Measurements from ENCODE around the gene REPIN1.
A peak's percentile ranks its signal among the peaks of the same experiment; 100 is the strongest.

REPIN1 gene

DNA sequence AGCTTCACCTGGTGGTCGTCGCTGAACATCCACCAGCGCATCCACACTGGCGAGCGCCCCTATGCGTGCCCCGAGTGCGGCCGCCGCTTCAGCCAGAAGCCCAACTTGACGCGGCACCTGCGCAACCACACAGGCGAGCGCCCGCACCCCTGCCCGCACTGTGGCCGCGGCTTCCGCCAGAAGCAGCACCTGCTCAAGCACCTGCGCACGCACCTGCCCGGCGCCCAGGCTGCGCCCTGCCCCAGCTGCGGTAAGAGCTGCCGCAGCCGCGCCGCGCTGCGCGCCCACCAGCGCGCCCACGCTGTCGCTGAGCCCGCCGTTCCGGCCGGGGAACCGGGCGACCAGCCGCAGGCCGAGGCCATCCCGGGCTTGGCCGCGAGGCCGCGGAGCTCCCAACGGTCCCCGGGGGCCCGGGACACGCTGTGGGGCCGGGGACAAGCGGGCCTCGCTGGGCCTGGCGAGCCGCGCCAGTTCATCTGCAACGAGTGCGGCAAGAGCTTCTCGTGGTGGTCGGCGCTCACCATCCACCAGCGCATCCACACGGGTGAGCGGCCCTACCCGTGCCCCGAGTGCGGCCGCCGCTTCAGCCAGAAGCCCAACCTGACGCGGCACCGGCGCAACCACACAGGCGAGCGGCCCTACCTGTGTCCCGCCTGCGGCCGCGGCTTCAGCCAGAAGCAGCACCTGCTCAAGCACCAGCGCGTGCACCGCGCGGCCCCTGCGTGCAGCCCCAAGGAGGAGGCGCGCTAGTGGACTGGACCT is 28.9 kb downstream of the REPIN1 start:
- no peak for DNase-seq (ENCODE audit: low read depth)
- TF ChIP-seq, protein P1, sequence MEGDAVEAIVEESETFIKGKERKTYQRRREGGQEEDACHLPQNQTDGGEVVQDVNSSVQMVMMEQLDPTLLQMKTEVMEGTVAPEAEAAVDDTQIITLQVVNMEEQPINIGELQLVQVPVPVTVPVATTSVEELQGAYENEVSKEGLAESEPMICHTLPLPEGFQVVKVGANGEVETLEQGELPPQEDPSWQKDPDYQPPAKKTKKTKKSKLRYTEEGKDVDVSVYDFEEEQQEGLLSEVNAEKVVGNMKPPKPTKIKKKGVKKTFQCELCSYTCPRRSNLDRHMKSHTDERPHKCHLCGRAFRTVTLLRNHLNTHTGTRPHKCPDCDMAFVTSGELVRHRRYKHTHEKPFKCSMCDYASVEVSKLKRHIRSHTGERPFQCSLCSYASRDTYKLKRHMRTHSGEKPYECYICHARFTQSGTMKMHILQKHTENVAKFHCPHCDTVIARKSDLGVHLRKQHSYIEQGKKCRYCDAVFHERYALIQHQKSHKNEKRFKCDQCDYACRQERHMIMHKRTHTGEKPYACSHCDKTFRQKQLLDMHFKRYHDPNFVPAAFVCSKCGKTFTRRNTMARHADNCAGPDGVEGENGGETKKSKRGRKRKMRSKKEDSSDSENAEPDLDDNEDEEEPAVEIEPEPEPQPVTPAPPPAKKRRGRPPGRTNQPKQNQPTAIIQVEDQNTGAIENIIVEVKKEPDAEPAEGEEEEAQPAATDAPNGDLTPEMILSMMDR (conservative IDR thresholded peaks at IDR 0.05; ENCODE audit: control insufficient read depth, insufficient read depth, low read depth, low read length): no peak
- no peak overlapping the region for H3K4me3 ChIP-seq (ENCODE audit: control insufficient read depth, low read depth, low read length)

DNA sequence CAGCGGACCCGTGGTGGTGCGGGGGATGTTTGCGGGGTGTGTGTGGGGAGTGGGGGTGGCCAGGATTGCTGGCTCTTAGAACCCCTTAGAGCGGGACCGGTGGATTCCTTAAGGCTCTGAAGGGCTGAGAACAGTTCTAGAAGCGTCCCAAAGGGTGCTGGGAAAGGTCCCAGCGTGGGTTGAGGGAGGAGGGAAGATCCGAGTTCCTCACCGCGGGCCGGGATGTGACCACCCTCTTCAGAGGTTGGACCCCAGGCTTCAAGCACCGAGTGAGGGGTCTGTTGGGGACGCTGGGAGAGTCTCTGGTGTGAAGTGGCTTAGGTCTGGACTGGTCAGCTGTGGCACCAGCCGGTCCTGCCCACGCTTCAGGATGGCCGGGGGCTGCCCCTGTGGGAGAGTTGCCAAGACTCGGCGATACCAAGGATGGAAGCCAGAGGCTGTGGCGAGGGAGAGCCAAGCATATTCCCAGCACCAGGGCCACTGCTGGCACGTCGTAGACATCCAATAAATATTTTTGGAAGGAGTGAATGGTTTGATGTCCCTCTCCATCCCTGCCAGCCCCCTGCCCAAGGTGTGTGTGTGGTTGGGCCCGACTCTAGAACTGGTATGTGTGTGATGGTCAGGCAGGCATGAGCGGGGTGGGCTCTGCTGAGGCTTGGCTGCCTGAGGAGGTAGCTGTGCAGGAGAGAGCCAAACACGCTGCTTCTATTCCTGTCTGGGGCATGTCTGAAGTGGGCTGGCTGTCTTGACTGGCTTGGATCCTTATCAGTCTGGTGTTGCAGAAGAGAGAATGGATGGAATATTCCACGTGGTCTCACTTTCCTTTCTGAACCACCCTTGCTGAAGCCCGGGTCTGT is 29.7 kb downstream of the REPIN1 start:
- H3K4me3 ChIP-seq (ENCODE audit: control insufficient read depth, low read depth, low read length): no peak overlapping the region
- TF ChIP-seq, protein P1 (conservative IDR thresholded peaks at IDR 0.05; ENCODE audit: control insufficient read depth, insufficient read depth, low read depth, low read length): no peak

DNA sequence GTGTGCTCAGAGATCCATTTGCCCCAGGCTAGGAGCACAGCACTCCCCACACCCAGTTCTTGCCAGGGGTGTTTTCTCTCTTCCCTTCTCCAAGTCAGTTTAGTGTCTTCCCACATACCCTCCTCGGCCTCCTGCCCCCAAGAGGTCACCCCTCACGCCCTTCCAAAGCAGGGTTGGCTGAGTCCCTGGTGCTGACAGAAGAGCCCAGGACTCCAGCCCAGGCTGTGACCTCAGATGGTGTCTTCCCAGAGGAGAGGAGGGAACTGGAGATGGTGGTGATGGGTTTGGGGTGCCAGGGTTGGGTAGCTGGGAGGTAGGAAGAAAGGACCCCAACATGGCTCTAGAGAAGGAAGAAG is 30.3 kb downstream of the REPIN1 start:
- no peak for DNase-seq (ENCODE audit: low read depth)
- TF ChIP-seq, protein P1 (conservative IDR thresholded peaks at IDR 0.05; ENCODE audit: control insufficient read depth, insufficient read depth, low read depth, low read length): no peak
- no peak overlapping the region for H3K4me3 ChIP-seq (ENCODE audit: control insufficient read depth, low read depth, low read length)

More for the DNA sequence above, 29.7 kb downstream of the REPIN1 start:
- DNase-seq (ENCODE audit: low read depth): no peak

DNA sequence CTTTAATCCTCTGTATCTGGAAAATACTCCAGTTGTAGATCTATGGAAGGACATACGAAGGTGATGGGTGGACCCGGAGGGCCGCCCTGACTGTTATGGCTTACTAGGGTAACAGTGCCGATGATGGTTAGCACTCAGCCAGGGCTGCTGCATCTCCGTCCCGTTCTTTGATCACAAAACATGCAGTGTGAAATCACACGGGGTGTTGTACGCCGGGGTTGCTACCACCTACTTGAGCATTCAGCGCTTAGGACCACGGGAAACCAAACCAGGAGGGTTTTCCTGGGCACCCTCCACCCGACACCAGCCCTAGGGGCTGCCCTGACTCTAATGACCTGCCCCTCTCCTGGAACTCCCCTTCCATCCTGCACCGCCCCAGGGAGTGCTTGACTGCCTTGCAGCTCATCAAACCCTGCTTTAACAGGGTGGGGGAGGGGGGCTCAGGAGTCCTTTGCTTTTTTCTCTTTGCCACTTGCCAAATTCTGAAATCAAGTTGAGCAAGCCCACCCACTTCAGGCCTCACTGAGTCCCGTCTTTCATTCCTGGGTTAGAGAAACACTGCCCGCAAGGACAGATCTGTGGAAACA is 30.9 kb downstream of the REPIN1 start:
- TF ChIP-seq, protein P1 (conservative IDR thresholded peaks at IDR 0.05; ENCODE audit: control insufficient read depth, insufficient read depth, low read depth, low read length): no peak
- no peak for DNase-seq (ENCODE audit: low read depth)
- no peak overlapping the region for H3K4me3 ChIP-seq (ENCODE audit: control insufficient read depth, low read depth, low read length)

DNA sequence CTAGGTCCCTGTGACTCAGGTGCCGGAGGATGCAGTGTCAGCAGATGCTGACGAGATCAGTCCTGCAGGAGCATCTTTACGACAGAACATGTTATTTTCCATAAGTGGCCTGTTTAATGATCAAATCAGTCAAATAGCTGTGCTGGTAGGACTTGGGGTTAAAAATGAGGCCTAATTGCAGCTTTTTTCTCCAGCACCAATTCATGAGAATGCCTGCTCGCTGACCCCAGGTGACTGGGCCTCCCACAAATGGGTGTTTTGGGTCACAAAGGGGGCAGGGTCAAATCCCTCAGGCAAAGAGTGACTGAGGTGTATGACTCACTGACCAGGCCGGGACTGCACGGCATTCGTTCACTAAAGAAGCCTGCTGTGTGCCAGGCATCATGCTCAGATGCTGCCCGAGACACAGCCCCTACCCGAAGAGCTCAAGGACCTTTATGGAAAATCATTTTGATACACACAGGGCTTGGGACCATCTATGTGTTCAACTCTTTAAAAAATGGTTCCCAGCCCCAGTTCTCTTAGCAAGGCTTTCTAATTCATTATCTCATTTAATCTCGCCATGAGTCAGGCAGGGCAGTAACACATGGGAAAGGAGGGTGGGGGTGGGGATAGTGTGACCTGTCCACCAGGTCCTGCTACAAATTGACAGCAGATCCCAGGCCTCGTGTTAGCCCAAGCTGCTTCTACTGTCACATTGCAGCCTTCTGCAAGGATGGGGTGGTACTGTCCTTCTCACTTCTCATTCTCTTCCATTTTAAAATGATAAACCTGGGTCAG is 31.6 kb downstream of the REPIN1 start:
- no peak overlapping the region for H3K4me3 ChIP-seq (ENCODE audit: control insufficient read depth, low read depth, low read length)
- TF ChIP-seq, protein P1 (conservative IDR thresholded peaks at IDR 0.05; ENCODE audit: control insufficient read depth, insufficient read depth, low read depth, low read length): no peak
- DNase-seq (ENCODE audit: low read depth): peak; percentile 49

DNA sequence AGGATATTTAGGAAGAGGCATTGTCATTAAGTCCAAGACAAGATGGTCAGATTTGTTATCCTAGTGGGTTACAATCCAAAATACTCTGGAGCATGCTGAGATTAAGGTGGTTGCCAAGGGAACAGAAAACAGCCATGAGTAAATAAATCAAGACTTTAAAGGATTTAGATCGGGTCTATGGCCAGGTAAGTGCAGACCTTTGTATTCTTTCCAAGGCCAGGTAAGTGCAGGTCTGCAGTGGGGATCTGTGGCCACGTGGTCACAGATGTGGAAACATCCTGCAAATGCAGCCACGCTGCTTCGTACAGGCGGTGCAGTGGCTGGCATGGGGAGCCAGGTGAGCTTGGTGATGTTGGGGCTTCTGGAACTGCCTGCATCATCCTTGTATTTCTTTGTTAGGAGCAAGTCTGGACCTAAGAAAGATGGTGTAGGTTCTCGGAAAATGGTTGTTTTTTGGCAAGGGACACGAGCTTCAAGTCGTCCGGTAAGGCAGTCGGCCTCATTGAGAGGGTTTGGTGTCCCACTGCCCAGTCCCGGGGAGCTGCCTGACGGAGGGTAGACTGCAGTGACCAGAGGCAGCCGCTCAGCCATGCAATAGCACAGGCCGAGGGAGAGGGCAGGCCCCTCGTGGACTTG is 32.3 kb downstream of the REPIN1 start:
- TF ChIP-seq, protein P1 (conservative IDR thresholded peaks at IDR 0.05; ENCODE audit: control insufficient read depth, insufficient read depth, low read depth, low read length): no peak
- no peak overlapping the region for H3K4me3 ChIP-seq (ENCODE audit: control insufficient read depth, low read depth, low read length)
- DNase-seq (ENCODE audit: low read depth): no peak
